Mammary epithelial cell (primary cell): Measurements from ENCODE around the gene GNG10.

ENCODE experiments used
- EZH2 ChIP-seq: IDR thresholded peaks from 2 replicates; pipeline ENCODE4 v1.6.1; 2012; ENCODE audit warnings: low read length, inconsistent platforms, borderline replicate concordance
- TF ChIP-seq, protein P1 (sequence below), 2 donors: IDR thresholded peaks in 1 of 2; conservative IDR thresholded peaks in 1 of 2; 2 replicates each; pipeline ENCODE4 v1.5.1; 2011 to 2012; ENCODE audit warnings: inconsistent platforms in 2 of 2, low read length in 2 of 2, mild to moderate bottlenecking in 2 of 2, control low read depth in 1 of 2, low read depth in 1 of 2; ENCODE audit not compliant: insufficient read depth in 1 of 2; ENCODE audit errors: extremely low read depth in 1 of 2

DNA sequence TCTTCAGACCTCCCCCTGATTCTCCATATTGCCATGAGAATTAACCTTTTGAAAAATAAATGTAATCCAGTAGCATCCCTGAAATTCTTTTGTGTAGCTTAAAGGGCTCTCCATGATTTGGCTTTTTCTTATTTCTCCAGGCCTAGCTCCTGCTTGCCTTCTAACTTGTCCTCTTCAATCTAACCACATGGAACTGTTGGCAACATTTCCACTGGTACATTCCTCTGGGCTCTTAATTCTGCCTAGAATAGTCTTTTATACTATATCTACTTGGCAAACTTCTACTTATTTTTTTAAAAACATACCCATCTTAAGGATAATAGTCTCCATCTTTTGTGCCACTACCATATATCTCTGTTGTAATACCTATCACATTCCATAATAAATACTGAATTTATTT lies 54.1 kb downstream of the GNG10 start:
- TF ChIP-seq, protein P1, sequence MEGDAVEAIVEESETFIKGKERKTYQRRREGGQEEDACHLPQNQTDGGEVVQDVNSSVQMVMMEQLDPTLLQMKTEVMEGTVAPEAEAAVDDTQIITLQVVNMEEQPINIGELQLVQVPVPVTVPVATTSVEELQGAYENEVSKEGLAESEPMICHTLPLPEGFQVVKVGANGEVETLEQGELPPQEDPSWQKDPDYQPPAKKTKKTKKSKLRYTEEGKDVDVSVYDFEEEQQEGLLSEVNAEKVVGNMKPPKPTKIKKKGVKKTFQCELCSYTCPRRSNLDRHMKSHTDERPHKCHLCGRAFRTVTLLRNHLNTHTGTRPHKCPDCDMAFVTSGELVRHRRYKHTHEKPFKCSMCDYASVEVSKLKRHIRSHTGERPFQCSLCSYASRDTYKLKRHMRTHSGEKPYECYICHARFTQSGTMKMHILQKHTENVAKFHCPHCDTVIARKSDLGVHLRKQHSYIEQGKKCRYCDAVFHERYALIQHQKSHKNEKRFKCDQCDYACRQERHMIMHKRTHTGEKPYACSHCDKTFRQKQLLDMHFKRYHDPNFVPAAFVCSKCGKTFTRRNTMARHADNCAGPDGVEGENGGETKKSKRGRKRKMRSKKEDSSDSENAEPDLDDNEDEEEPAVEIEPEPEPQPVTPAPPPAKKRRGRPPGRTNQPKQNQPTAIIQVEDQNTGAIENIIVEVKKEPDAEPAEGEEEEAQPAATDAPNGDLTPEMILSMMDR (conservative IDR thresholded peaks at IDR 0.05 in 1 of 2, IDR thresholded peaks at IDR 0.05 in 1 of 2; ENCODE audit: extremely low read depth in 1 of 2, insufficient read depth in 1 of 2, low read depth in 1 of 2, low read length in 2 of 2) = no peak
- TF ChIP-seq EZH2 = no peak
